ENCODE measurements around the gene RGS7BP. TPM values are rescaled to one million over a fixed set of nuclear protein-coding genes. Genes with fewer than 3 reads are reported as not detected.

Gene RGS7BP
- total RNA-seq, 1 donor from 2014 or later = 0.43 TPM

GRCh38 chr5:64625678-64626077, 119.9 kb downstream of the RGS7BP start:
- Mint-ChIP-seq H3K27me3 (ENCODE audit: insufficient read depth, low read depth) (no peaks in the 10 kb centered on the region), H3K36me3 (no peaks in the 10 kb centered on the region), H3K4me3 (no peak overlapping the region), H3K27ac (no peak overlapping the region), H3K9me3 (no peaks in the 10 kb centered on the region), H3K4me1 (no peaks in the 10 kb centered on the region)
- H3K4me3 ChIP-seq = no peak overlapping the region
- no peak overlapping the region for H2AFZ ChIP-seq (replicated peaks)
- H3K27ac ChIP-seq = no peak overlapping the region
- H3F3A ChIP-seq (ENCODE audit: low read depth) = no peaks in the 10 kb centered on the region
- H3K4me2 ChIP-seq = no peak overlapping the region
- H3K9ac ChIP-seq = no peak overlapping the region
- no peaks in the 10 kb centered on the region for H3K4me1 ChIP-seq
- DNase-seq (ENCODE audit: low spot score) = no peak
- no peaks in the 10 kb centered on the region for H4K20me1 ChIP-seq (ENCODE audit: low read depth)
- H3K36me3 ChIP-seq = no peaks in the 10 kb centered on the region
- H3K79me2 ChIP-seq (ENCODE audit: low read depth) = no peaks in the 10 kb centered on the region
- H3K9me3 ChIP-seq (ENCODE audit: low read depth) = no peaks in the 10 kb centered on the region
- H3K27me3 ChIP-seq = no peaks in the 10 kb centered on the region
- TF ChIP-seq CTCF (IDR thresholded peaks at IDR 0.05) = no peak
- no peak for TF ChIP-seq EZH2 (IDR thresholded peaks at IDR 0.05)
- no peak for TF ChIP-seq EZH2phosphoT487 (IDR thresholded peaks at IDR 0.05)

DNA sequence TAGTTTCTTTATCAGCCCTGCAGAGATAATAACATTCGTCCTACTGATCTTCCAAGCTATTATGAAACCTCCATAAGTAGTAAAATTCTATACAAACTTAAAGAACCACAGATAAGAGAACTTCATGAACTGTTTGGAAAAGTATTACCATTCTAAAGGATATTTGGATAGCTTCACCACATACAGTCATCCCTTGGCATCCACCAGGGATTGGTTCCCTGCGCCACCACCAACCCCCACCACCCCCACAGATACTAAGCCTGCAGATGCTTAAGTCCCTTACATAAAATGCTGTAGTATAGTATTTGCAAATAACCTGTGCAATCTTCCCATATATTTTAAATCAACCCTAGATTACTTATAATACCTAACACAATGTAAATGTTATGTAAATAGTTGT, 123.1 kb downstream of the RGS7BP start:
- H3K27me3 ChIP-seq = no peaks in the 10 kb centered on the region
- no peak overlapping the region for H3K9ac ChIP-seq
- no peaks in the 10 kb centered on the region for H3K4me1 Mint-ChIP-seq
- H3K9me3 ChIP-seq (ENCODE audit: low read depth) = no peaks in the 10 kb centered on the region
- no peaks in the 10 kb centered on the region for H4K20me1 ChIP-seq (ENCODE audit: low read depth)
- H2AFZ ChIP-seq (replicated peaks) = no peak overlapping the region
- H3F3A ChIP-seq (ENCODE audit: low read depth) = no peaks in the 10 kb centered on the region
- no peaks in the 10 kb centered on the region for H3K36me3 Mint-ChIP-seq
- no peaks in the 10 kb centered on the region for H3K27me3 Mint-ChIP-seq (ENCODE audit: insufficient read depth, low read depth)
- H3K79me2 ChIP-seq (ENCODE audit: low read depth) = no peaks in the 10 kb centered on the region
- H3K27ac Mint-ChIP-seq = no peak overlapping the region
- H3K36me3 ChIP-seq = no peaks in the 10 kb centered on the region
- no peak for DNase-seq (ENCODE audit: low spot score)
- no peak overlapping the region for H3K4me3 Mint-ChIP-seq
- no peak overlapping the region for H3K4me2 ChIP-seq
- no peaks in the 10 kb centered on the region for H3K9me3 Mint-ChIP-seq
- no peaks in the 10 kb centered on the region for H3K4me1 ChIP-seq
- H3K4me3 ChIP-seq = no peak overlapping the region
- TF ChIP-seq EZH2phosphoT487 (IDR thresholded peaks at IDR 0.05) (no peak), EZH2 (IDR thresholded peaks at IDR 0.05) (no peak), CTCF (IDR thresholded peaks at IDR 0.05) (no peak)
- H3K27ac ChIP-seq = no peak overlapping the region

DNA sequence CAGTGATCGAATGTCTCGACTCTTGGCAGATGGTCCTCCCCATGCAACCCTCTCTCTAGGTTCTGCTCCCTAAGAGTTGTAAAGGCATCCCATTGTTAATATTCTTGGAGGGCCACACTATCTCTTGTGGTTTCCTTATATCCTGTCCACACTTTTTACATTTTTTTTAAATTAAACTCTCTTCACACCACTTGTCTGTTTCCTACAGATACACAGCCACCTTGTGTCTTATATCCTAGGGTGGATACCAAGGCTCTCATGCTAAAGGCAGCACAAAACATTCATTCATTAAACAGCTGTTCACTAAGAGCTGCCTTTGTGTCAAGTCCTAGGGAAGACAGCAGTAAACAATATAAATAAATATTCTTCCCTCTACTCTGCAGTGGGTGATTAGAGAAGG, 124.0 kb downstream of the RGS7BP start:
- H3K4me3 Mint-ChIP-seq = no peak overlapping the region
- no peak for DNase-seq (ENCODE audit: low spot score)
- Histone ChIP-seq H3K4me3 (no peak overlapping the region), H3K4me2 (peak overlapping the region; percentile 15), H3K4me1 (no peaks in the 10 kb centered on the region), H2AFZ (replicated peaks) (no peak overlapping the region), H3K27ac (no peak overlapping the region), H3F3A (ENCODE audit: low read depth) (no peaks in the 10 kb centered on the region), H3K9me3 (ENCODE audit: low read depth) (no peaks in the 10 kb centered on the region), H3K9ac (no peak overlapping the region), H4K20me1 (ENCODE audit: low read depth) (no peaks in the 10 kb centered on the region), H3K36me3 (no peaks in the 10 kb centered on the region), H3K27me3 (no peaks in the 10 kb centered on the region), H3K79me2 (ENCODE audit: low read depth) (no peaks in the 10 kb centered on the region)
- no peaks in the 10 kb centered on the region for H3K27me3 Mint-ChIP-seq (ENCODE audit: insufficient read depth, low read depth)
- no peaks in the 10 kb centered on the region for H3K36me3 Mint-ChIP-seq
- H3K9me3 Mint-ChIP-seq = no peaks in the 10 kb centered on the region
- H3K4me1 Mint-ChIP-seq = no peaks in the 10 kb centered on the region
- TF ChIP-seq EZH2 (IDR thresholded peaks at IDR 0.05) (no peak), CTCF (IDR thresholded peaks at IDR 0.05) (no peak), EZH2phosphoT487 (IDR thresholded peaks at IDR 0.05) (no peak)
- H3K27ac Mint-ChIP-seq = no peak overlapping the region
